NCI-H345 (cell line): ENCODE results near the gene MLLT3.

Experiments used
- DNase-seq: peaks from one replicate; lab custom pipeline; 2025; lab: John Stamatoyannopoulos, UW

Gene MLLT3

GRCh38 chr9:20340511-20340861 is 281.8 kb downstream of the MLLT3 start:
- no peak for DNase-seq

- no peak for DNase-seq
These were observed 286.5 kb downstream of the MLLT3 start for GRCh38 chr9:20335668-20336332.

- no peak for DNase-seq
These were observed 288.3 kb downstream of the MLLT3 start for GRCh38 chr9:20333991-20334390.

DNA sequence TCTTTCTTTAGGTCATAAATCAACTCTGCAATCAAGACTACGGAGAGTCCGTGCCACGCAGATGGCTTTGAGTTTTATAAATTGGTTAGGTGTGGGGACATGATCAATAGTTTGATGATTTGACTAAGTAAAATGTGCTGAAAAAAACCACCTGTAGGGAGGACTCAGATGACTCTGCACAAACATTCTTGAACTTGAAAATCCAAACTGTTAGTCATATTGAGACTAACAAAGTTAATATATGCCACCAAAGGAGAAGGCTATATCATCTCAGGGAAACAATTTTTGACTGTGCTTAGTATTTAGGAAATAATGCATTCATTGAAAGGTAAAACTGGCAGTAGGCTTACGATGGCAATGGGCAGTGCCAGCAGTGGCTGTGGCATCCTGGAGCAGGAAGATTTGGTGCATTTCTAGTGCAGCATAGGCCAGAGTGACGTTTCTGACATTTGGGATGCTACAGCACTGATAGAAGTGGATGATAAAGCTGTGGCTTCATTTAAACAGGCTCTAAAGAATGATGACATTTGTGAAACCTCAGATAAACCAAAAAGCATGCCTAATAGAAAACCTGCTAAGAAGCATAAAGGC is 291.1 kb downstream of the MLLT3 start:
- no peak for DNase-seq

DNA sequence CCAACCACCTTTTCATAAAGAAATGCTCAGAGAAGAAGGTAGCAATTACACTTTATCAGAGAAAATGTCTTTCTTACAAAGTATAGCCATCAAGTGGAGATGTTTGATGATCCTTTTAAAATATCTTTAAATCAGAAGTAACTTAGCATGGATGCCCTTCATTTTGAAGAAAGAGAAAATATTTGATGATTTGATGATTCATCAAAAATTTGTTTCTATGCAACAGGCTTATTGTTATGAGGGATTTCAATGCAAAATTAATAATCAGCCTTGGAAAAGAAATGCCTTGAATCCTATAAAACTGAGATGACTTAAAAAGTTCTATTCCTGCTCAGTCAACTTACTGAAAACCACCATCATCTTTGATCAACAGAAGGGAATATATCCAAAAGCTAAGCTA is 291.6 kb downstream of the MLLT3 start:
- DNase-seq: no peak

DNA sequence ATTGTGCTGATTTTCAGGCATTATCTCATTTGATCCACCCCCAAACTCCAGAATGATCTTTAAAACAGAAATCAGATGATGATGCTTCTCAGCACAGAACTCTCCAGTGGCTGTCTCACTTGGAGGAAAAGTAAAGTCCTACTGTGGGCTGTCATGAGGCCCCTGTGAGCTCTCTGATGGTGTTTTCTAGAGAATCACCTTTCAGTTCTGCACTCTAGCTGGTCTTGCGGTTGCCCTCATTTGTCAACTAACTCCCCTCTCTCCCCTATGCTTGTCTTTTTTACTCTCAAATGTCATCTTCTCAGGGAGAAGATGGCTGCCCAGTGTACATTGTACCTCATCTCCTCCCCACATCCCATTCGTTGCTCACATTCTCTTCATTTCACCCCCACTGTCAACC is 295.8 kb downstream of the MLLT3 start:
- DNase-seq: no peak

- no peak for DNase-seq
These were observed 297.3 kb downstream of the MLLT3 start for GRCh38 chr9:20325008-20325407.

DNA sequence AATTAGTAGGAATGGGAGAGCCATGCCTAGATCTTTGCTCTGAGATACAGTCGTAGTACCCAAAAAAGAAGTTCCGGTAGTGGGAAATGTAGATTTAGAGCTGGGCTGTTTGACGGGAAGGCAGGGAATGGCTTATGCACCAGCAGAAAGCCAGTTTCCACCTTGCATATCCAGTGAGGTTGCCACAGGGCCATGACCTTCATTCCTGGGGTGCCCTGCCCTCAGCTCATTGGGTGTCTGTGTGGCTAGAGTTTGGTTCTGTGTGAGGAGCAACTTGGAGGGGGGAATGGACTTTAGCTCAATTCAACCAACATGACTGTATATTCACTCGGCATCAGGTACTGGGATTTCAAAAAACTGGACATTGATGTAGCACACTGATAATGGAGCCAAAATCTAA is 300.1 kb downstream of the MLLT3 start:
- no peak for DNase-seq

- DNase-seq: peak; percentile 12
These were observed 300.7 kb downstream of the MLLT3 start for GRCh38 chr9:20321423-20322082.

GRCh38 chr9:20320921-20321320 is 301.4 kb downstream of the MLLT3 start:
- DNase-seq: no peak

DNA sequence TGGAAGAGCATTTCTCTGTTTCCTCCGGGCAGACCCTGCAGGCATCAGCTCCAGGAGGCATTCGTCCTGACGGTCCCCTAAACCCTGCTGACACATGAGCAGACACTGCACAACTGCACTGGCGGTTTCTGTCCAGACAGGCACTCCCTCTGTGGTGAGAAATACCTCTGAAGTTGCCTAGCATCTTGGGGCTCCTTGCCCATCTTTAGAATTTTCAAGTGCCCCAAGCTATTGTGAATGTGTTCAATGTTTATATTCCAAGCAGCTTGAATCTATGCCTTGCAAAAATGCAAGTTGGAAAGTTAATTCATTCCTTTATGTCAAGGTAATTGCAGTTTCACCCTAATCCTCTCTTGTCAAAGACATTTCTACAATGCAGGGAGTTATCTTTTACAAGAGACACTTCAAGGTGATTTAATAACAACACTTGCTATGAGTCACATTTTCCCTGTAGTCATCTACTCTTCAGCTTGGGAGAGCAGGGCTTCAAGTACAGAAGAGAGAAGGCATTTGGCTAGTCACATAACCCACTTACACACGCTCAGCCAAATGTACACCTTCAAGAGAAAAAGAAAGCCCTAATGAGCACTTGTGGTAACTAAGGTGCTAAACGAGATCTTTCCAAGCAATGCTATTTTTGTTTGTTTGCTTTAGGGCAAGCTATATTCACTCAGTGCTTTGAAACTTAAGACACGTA is 302.5 kb downstream of the MLLT3 start:
- DNase-seq: peak; percentile 10

DNA sequence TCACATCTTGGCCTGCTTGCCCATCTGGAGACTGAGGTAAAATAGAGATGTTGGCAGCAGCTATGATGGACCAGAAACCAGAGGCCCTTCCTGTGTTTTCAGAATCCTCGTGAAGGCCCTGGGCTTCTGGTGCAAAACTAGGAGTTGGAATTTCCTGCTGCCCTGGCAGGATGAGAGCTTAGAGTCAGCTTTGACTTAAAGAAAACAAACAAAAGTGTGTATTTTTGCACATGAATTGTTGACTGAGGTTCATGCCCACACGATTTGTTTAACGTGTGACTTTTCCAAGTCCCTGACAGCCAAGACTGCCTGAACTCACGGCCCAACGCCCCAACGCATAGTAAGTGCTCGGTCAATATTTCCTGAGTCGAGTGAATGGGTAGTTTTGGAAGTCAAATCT is 303.1 kb downstream of the MLLT3 start:
- no peak for DNase-seq

GRCh38 chr9:20317701-20318100 is 304.6 kb downstream of the MLLT3 start:
- no peak for DNase-seq

- no peak for DNase-seq
These were observed 305.9 kb downstream of the MLLT3 start for GRCh38 chr9:20316372-20316771.

DNA sequence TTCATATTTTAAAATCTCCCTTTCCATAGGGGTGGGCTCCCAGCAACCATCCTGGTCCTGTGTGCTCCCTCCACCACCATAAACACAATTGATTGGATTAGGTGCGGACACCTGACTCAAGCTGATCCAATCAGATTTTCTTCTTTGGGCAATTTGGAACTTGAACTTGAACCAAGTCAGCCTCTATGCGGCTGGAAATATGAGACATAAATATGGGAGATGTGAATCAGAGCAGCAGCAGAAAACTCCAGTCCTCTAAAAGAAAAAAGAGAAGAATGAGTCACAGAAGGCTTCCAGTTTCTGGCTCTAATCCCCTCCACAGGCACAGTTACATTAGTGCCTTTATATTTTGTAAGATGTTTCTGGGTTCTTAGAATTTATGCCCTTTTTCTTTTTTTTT is 306.6 kb downstream of the MLLT3 start:
- no peak for DNase-seq

DNA sequence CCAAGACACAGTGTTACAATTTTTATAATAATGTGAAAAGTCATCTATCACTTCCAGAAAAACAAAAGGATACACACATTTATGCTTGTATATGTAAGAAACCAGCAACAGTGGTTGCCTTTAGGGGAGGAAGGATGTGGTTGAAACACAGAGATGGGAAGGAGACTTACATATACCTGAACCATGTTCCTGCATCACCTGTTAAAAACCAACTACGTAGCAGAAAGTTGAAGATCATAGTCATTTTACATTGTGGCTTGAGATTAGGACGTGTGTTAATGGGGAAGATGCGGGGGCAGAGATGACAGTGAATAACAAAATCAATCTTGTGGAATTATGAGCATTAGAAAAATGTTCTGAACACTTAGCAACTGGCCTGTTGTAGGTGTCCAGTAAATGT is 307.3 kb downstream of the MLLT3 start:
- DNase-seq: no peak

DNA sequence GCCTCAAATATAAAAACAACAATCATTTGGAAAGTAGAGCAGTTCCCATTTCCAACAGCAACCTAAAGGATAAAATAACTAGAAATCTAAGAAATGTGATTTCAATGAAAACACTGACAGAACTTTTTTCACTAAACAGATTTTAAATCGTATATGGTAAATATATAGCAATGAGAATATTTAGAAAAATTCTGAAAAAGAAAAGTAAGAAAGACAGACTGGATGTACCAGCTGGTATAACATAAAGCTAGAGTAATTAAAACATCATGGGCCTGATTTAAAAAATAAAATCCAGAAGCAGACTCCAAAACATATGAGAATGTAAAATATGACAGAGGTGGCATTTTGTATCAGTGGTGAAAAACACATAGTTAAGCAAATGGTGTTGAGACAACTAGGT is 308.9 kb downstream of the MLLT3 start:
- DNase-seq: no peak

- DNase-seq: no peak
These were observed 309.6 kb downstream of the MLLT3 start for GRCh38 chr9:20312732-20313131.

- no peak for DNase-seq
These were observed 312.3 kb downstream of the MLLT3 start for GRCh38 chr9:20310024-20310423.

DNA sequence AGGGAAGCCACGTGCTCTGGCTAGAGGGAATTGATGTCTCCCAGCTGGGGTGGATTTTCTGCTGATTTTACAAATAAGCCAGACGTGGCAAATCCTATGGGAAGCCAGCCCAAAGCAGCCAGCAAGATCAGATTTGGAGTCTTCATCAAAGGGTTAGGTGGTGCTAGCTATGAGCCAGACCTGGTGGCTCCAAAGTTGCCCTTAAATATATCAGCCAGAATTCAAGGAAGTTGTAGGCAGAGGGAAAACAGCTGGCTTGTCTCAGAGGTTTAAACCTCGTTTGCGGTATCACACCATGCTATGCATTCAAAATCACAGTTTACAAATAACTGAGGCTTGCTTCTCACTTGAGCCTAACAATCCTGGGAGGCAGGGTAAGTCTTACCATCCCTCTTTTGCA is 313.2 kb downstream of the MLLT3 start:
- no peak for DNase-seq

DNA sequence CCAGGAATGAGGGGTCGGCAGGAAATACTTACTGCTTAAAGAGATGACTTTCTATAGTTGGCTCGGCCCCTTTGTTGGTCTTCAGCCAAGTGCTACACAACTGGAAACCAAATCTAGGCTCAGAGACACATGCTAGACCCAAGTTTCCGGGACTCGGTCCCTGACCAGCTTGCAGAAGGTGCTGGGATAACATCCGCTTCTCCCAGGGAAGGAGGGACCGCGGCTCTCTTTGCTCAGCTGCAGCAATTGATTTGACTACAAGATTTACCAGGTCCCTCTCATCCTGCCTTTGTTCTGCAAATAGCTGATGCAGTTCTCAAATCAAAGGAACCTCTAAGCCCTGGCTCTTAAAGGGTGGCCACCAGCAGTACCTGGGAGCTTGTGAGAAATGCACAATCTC is 314.7 kb downstream of the MLLT3 start:
- DNase-seq: no peak

- DNase-seq: no peak
These were observed 316.8 kb downstream of the MLLT3 start for GRCh38 chr9:20305452-20305851.

GRCh38 chr9:20303996-20304395 is 318.3 kb downstream of the MLLT3 start:
- DNase-seq: no peak
